KBM-7 (cell line): ENCODE measurements around the gene PDE4A.
"Not testable (repeated sequence)": the region's sequence is repeated elsewhere in the genome, so short reads cannot be mapped to it uniquely, and the experiment has no call there.

Source experiments
- DNase-seq: peaks from one replicate; pipeline ENCODE4 v3.0.0-alpha.2; 2015
- in situ Hi-C: fragments of 300-500 bp; cut with MboI; formaldehyde crosslinking; loops from 2 replicates; pipeline ENCODE4 v1.14.3; 2020; ENCODE audit warnings: low sequenced_read_pairs, low pct_unique_long_range_greater_than_20kb, mixed read lengths

PDE4A gene

GRCh38 chr19:10399878-10400277 is 20.5 kb upstream of the PDE4A start:
- DNase-seq = no peak
- in situ Hi-C loops = loop anchor here (10.0 kb wide), 1 partner anchor 135 kb away; no protein-coding TSS in a partner anchor

- DNase-seq = peak; percentile 38
- in situ Hi-C loops = no loop called here
Measured at GRCh38 chr19:10402441-10403038, 17.8 kb upstream of the PDE4A start.

DNA sequence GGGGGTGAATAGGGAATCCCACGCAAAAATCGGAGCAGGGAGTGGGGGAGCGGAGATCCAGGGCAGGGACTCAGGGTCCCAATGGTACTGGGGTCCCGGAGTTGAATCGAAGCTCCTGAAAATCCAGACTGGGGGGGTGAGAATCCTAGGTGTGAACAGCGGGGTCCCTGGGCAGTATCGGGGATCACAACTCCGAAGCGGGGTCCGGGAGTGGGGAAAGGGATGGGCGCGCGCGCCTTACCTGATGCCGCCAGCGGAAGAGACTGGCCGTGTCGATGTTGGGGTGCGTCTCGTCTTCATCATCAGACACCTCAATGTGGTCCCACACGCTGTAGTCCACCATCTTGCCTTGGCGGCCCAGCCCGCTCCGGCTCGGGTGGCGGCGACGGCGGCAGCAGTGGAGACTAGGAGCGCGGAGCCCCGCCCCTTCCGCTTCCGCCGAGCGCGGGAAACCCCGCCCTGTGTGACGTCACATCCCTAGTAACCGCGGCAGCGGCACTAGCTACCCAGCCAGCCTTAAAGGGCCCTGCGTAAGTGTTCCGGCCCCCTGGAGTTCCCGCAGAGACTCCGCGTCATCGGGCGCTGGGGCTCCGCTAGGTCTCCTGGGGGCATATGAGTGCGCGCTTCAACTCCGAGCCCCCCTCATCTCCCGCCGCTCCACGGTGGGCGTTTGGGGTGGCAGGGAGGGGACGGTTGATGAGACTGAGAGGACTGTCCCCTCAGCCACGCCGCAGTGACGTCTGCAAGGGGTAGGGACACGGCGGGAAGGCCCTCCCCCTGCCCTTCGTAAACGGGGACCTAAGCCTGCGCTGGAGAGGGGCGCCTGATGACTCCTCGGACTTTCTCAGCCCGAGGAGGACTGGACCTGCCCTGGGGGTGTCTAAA is 17.0 kb upstream of the PDE4A start, which contains the start of gene CDC37:
Gene CDC37 (minus strand): TSS at position 406 of the 885 bp plus-strand sequence. CDS start 63 bp downstream, at position 343.
- DNase-seq = peak; percentile 97
- in situ Hi-C loops = no loop called here

DNA sequence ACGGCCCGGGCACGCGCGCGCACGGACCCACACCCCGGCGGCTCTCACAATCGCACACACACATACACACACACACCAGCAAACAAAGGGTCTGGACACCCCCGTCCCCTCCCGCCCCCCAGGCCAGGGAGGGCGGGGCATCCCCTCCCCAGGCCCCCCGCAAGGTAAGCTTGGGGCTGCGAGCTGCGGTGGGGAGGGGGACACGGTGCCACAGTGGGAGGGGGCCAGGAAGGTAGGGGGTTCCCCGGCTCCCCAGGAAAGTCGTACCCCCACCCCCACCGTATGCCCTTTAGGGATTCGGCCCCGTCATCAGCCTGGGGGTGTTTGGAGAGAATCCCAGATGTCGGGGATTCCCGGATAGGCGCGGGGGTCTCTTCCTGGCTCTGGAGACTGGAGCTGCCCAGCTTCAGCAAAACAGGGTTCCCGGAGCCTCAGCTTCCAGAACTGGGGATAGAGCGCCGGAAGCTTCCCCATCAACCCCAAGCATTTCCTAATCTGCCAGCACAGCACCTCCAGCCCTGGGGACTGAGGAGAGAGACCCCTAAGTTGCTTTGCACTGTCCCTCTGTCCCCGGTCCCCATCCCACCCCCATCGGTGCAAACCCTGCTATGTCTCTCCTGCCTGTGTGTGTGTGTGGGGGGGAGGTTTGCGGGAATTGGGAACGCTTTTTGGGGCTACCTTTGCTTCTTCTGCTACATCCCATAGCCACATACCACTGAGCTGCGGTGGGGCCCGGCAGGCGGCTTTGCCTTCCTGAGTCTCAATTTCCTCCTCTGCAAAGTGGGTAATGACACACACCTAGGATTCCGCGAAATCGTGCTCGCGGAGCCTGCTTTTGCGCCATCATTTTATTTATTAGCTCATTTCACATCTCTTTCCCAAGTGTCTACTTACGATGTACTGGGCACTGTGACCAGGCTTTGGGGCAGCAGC is 15.2 kb upstream of the PDE4A start:
- in situ Hi-C loops = no loop called here
- DNase-seq = no peak

DNA sequence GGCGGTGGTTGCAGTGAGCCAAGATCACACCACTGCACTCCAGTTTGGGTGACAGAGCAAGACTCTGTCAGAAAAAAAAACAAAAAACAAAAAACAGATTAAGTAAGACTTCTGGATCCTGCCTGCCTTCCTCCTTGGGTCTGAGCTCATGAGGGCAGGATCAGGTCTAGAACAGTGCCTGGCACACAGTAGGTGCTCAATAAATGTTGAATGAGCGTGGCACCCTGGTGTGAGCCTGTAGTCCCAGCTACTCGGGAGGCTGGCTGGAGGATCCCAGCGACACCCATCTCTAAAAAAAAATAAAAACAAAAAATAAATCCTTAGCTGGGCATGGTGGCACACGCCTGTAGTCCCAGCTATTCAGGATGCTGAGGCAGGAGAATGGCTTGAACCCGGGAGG is 14.1 kb upstream of the PDE4A start:
- DNase-seq = no peak
- in situ Hi-C loops = no loop called here

- DNase-seq = no peak
- in situ Hi-C loops = no loop called here
Measured at GRCh38 chr19:10407096-10407495, 13.2 kb upstream of the PDE4A start.

GRCh38 chr19:10408511-10409283 is 11.6 kb upstream of the PDE4A start:
- in situ Hi-C loops = no loop called here
- peak; percentile 74 for DNase-seq

- in situ Hi-C loops, DNase-seq: not testable (repeated sequence)
Measured at GRCh38 chr19:10411224-10411623, 9.1 kb upstream of the PDE4A start.

- in situ Hi-C loops = no loop called here
- DNase-seq = no peak
Measured at GRCh38 chr19:10412257-10412977, 7.9 kb upstream of the PDE4A start.

GRCh38 chr19:10416083-10416379 is 4.3 kb upstream of the PDE4A start:
- in situ Hi-C loops = no loop called here
- DNase-seq = no peak

- in situ Hi-C loops = no loop called here
- DNase-seq = peak; percentile 98
Measured at GRCh38 chr19:10416380-10417257, 3.7 kb upstream of the PDE4A start.

DNA sequence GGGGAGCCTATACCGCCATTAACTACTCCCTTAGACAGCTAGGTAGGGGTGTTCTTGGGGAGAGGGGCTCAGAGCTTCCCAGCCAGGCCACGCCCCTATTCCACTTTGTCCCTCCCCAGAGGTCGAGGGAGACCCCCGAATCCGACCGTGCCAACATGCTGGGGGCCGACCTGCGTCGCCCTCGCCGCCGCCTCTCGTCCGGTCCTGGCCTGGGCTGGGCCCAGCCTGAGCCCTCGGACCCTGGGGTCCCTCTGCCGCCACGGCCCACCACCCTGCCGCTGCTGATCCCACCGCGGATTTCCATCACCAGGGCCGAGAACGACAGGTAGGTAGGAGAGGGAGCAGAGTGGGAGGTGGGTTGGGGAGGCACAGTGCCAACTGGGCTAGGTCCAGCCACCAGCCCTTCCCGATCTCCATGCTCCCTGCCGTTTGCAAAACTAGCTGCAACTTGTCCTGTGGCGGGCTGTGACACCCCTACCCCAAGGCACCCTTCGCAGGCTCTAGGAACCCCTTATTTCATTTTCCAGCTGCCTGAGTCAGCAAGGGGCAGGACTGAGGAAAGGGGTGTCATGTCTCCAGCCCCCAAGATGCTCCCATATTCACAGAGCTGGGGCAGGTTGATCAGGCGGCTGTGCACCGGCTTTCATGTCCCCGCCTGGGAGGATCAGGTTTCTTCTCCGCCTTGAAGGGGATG is 2.6 kb upstream of the PDE4A start:
- in situ Hi-C loops = no loop called here
- DNase-seq = peak; percentile 32

- in situ Hi-C loops = no loop called here
- DNase-seq = no peak
Measured at GRCh38 chr19:10418235-10418484, 2.2 kb upstream of the PDE4A start.

GRCh38 chr19:10418485-10419199 is 1.7 kb upstream of the PDE4A start:
- in situ Hi-C loops = no loop called here
- DNase-seq = peak; percentile 54

DNA sequence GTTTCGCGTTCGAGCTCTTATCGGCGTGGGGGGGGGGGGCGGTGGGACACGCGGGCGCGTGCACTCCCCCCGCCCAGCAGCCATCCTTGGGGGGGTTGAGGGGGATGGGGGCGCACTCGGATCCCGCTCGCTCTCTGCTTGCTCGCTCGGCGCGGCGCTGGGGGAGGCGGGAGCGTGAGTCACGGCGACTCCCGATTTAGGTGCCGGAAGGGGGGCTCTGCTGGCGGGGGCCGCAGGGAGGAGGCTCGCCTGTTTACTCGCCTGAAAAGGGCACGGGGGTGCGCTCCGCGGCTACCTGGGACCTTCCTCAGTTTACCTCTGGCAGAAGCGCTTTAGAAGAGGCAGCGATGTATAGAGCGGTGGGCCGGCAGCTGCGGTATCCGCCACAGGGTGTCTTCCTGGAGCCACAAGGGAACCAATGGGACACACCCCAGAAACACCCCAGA is 1.1 kb upstream of the PDE4A start:
- no peak for DNase-seq
- in situ Hi-C loops = no loop called here

- in situ Hi-C loops = no loop called here
- DNase-seq = peak; percentile 93
Measured at GRCh38 chr19:10419646-10420443, 493 bp upstream of the PDE4A start.
